Activated naive CD8-positive, alpha-beta T cell treated with anti-CD3 and anti-CD28 coated beads, Interleukin-2, amount 50 U/mL, for 16 hours (primary cell): Measurements from ENCODE around the gene EN1.

Experiments used
- DNase-seq: peaks from one replicate; pipeline ENCODE4 v3.0.0-alpha.2; 2020; ENCODE audit warnings: low read depth, low spot score

EN1 gene

GRCh38 chr2:118843483-118844132 lies 3.8 kb downstream of the EN1 start:
- DNase-seq, result no peak

GRCh38 chr2:118842661-118843482 lies 4.6 kb downstream of the EN1 start:
- no peak for DNase-seq

GRCh38 chr2:118841828-118842461 lies 5.5 kb downstream of the EN1 start:
- DNase-seq, result no peak

- no peak for DNase-seq
Measured at GRCh38 chr2:118841450-118841827, 6.0 kb downstream of the EN1 start.

GRCh38 chr2:118838741-118839455 lies 8.6 kb downstream of the EN1 start:
- DNase-seq, result no peak

GRCh38 chr2:118837621-118838020 lies 9.8 kb downstream of the EN1 start:
- DNase-seq, result no peak

- DNase-seq, result no peak
Measured at GRCh38 chr2:118837067-118837466, 10.4 kb downstream of the EN1 start.

- DNase-seq, result no peak
Measured at GRCh38 chr2:118836411-118836930, 11.0 kb downstream of the EN1 start.

- DNase-seq, result no peak
Measured at GRCh38 chr2:118835746-118836410, 11.6 kb downstream of the EN1 start.

- DNase-seq, result no peak
Measured at GRCh38 chr2:118834901-118835745, 12.3 kb downstream of the EN1 start.

- DNase-seq, result no peak
Measured at GRCh38 chr2:118834440-118834810, 13.0 kb downstream of the EN1 start.

GRCh38 chr2:118833716-118834439 lies 13.6 kb downstream of the EN1 start:
- DNase-seq, result no peak

GRCh38 chr2:118832791-118833715 lies 14.4 kb downstream of the EN1 start:
- no peak for DNase-seq

- DNase-seq, result no peak
Measured at GRCh38 chr2:118832071-118832790, 15.2 kb downstream of the EN1 start.

- no peak for DNase-seq
Measured at GRCh38 chr2:118830881-118831280, 16.6 kb downstream of the EN1 start.

GRCh38 chr2:118830118-118830517 lies 17.3 kb downstream of the EN1 start:
- DNase-seq, result no peak

- no peak for DNase-seq
Measured at GRCh38 chr2:118826093-118826492, 21.4 kb downstream of the EN1 start.

GRCh38 chr2:118823633-118824032 lies 23.8 kb downstream of the EN1 start:
- DNase-seq, result no peak
